GM10248 (cell line): ENCODE results near the gene TUNAR.

Experiments
- CTCF ChIA-PET: fragments of 300-600 bp; sonication (Branson Sonifier 250); formaldehyde crosslinking; extraction: SDS; loops from one replicate; lab custom pipeline; 2021; ENCODE audit warnings: antibody characterized with exemption; lab: Yijun Ruan, JAX
- POLR2A ChIA-PET: fragments of 350-650 bp; sonication (Branson Sonifier 250); formaldehyde crosslinking; extraction: SDS; loops from one replicate; lab custom pipeline; 2020; ENCODE audit warnings: antibody characterized with exemption; lab: Yijun Ruan, JAX
- DNase-seq: peaks from one replicate; pipeline ENCODE4 v3.0.0; 2012; ENCODE audit errors: extremely low spot score
- CTCF ChIP-seq: IDR thresholded peaks from 2 replicates; pipeline ENCODE4 v1.5.1; 2012; ENCODE audit warnings: mild to moderate bottlenecking, low read depth; ENCODE audit errors: extremely low read depth, missing control alignments, control extremely low read depth

Gene TUNAR

DNA sequence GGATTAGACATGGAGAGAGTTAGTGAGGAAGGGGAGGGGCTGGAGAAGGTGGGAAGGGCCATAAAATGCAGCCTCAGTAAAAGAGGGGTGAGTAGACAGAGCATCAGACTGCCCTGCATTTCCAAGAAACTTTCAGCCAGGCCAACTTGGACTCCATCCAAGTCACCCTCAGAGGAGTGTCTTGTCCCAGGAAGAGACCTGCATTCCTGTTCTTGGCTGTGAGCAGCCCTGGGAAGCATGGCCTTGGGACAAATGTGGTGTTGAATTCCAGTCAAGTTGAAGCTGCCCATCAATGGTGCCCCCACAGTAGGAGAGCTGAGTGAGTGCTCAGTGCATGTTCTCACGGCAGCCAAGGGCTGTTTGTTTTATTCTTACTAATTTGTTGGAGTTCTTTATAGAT lies 35.0 kb upstream of the TUNAR start:
- DNase-seq = no peak
- CTCF ChIA-PET = no interaction called here
- no peak for TF ChIP-seq CTCF
- POLR2A ChIA-PET = no interaction called here

GRCh38 chr14:95849761-95850160 lies 26.9 kb upstream of the TUNAR start:
- ChIA-PET CTCF (no interaction called here), POLR2A (no interaction called here)
- no peak for TF ChIP-seq CTCF
- no peak for DNase-seq

- CTCF ChIA-PET = no interaction called here
- POLR2A ChIA-PET = no interaction called here
- no peak for TF ChIP-seq CTCF
- DNase-seq = no peak
These were observed 26.2 kb upstream of the TUNAR start for GRCh38 chr14:95850429-95850828.

DNA sequence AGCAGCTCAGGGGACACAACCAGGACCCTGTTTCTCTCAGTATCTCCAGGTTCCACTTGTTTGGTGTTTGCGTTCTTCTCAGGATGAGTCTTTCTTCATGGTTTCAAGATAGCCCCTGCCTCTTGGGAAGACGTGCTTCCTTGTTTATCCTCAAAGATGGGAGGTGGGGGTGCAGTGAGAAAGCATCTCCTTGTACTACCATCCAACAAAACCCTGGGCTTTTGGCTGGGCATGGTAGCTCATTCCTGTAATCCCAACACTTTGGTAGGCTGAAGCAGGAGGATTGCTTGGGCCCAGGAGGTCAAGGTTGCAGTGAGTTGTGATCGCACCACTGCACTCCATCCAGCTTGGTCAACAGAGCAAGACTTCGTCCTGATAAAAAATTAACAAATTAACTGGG lies 21.0 kb upstream of the TUNAR start:
- POLR2A ChIA-PET = no interaction called here
- no peak for TF ChIP-seq CTCF
- DNase-seq = no peak
- CTCF ChIA-PET = interaction anchor here (2.4 kb wide), 1 partner anchor 9 kb away, joined by 11 read pairs; no protein-coding TSS in a partner anchor

DNA sequence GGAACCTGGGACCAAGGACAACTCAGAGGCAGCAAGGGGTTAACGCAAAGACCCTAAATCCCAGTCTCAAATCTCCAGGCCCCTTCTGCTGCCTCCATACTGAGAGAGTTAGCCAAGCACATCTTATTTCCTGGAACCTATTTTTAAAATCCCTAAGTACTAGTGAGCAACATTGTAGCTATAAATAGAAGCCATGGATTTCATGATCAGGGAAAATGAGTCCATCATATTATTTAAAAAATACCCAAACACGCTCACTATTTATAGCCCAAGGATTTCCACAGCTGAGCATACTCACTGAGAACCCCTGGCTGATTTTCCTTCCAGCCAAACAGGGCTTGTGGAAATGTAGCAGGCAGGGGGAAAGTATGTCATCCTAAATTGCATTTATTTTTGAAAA lies 19.4 kb upstream of the TUNAR start:
- CTCF ChIA-PET = no interaction called here
- no peak for TF ChIP-seq CTCF

GRCh38 chr14:95858893-95859292 lies 17.7 kb upstream of the TUNAR start:
- no peak for DNase-seq
- no peak for TF ChIP-seq CTCF
- ChIA-PET CTCF (interaction anchor here (1.3 kb wide), 1 partner anchor 10 kb away, joined by 3 read pairs; no protein-coding TSS in a partner anchor), POLR2A (no interaction called here)

More for the DNA sequence above, 19.4 kb upstream of the TUNAR start:
- POLR2A ChIA-PET = no interaction called here
- DNase-seq = no peak

DNA sequence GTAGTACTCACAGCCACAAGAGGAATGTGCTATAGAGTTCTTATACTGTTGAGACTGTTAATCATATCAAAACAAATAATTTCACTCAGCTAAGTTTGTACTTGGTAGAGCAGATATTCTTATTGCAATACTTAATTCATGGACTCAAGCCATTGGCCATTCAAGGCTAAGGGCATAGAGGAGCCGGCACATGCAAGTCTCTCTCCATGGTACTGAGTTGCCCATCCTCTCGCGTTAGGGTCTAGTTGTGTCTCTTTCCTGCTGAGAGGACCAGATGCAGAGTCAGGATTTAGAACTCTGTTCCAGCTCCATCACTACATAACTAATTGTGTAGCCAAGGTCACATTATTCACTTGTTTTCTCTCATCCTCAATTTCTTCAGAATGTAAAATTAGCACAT lies 14.4 kb upstream of the TUNAR start:
- no peak for DNase-seq
- ChIA-PET CTCF (no interaction called here), POLR2A (no interaction called here)
- TF ChIP-seq CTCF = no peak
